ENCODE data around the gene FBXW11.

The FBXW11 gene

DNA sequence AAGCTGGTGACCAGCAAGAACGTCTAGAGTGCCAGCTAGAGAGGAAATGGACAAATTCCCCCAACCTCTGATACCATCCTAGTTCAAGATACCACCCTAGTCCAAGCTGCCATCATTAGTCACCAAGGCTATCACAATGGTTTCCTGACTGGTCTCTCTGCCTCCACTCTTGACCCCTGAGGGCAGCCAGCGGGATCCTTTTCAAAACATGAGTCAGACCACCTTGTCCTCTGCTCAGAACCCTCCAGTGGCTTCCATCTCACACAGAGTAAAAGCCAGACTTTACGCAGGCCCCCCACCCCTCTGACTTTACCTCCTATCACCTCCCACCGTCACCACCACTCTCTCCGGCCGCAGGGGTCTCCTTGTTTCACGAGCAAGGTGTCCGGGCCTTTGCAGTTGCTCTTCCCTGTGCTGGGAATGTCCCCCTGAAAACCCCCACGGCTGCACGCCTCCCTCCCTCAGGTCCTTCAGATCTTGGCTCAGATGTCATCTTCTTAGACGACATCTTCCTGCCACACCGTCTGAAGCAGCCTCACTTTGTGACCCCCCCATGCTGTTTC, 42.2 kb upstream of the FBXW11 start:
- no peak overlapping the region for H3K27ac ChIP-seq
- no peaks in the 10 kb centered on the region for H3K4me1 ChIP-seq (ENCODE audit: low read depth, poor library complexity, severe bottlenecking)
- H3K27me3 ChIP-seq (ENCODE audit: insufficient read depth, low read depth): no peaks in the 10 kb centered on the region
- no peaks in the 10 kb centered on the region for H3K79me2 ChIP-seq (ENCODE audit: insufficient read depth, low read depth)
- no peaks in the 10 kb centered on the region for H4K20me1 ChIP-seq (ENCODE audit: insufficient read depth)
- TF ChIP-seq, protein P1, sequence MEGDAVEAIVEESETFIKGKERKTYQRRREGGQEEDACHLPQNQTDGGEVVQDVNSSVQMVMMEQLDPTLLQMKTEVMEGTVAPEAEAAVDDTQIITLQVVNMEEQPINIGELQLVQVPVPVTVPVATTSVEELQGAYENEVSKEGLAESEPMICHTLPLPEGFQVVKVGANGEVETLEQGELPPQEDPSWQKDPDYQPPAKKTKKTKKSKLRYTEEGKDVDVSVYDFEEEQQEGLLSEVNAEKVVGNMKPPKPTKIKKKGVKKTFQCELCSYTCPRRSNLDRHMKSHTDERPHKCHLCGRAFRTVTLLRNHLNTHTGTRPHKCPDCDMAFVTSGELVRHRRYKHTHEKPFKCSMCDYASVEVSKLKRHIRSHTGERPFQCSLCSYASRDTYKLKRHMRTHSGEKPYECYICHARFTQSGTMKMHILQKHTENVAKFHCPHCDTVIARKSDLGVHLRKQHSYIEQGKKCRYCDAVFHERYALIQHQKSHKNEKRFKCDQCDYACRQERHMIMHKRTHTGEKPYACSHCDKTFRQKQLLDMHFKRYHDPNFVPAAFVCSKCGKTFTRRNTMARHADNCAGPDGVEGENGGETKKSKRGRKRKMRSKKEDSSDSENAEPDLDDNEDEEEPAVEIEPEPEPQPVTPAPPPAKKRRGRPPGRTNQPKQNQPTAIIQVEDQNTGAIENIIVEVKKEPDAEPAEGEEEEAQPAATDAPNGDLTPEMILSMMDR (conservative IDR thresholded peaks at IDR 0.05; ENCODE audit: low read depth, low read length): no peak
- no peak overlapping the region for H3K9ac ChIP-seq
- no peaks in the 10 kb centered on the region for H3K36me3 ChIP-seq (ENCODE audit: insufficient read depth)
- no peak overlapping the region for H3K4me2 ChIP-seq
- no peak overlapping the region for H3K4me3 ChIP-seq (IDR thresholded peaks at IDR 0.05; ENCODE audit: insufficient read depth, low read depth, low read length)
- no peak overlapping the region for H2AFZ ChIP-seq (ENCODE audit: low read depth)

DNA sequence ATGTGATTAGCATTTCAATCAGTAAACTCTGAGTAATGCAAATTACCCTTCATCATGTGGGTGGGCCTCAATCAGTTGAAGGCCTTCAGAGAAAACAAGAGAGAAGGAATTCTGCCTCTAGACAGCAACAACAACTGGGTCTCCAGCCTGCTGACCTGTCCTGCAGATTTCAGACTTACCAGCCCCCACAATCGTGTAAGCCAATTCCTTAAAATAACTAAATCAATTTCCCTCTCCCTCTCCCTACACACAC, 41.7 kb upstream of the FBXW11 start:
- Histone ChIP-seq H3K27ac (no peak overlapping the region), H3K36me3 (ENCODE audit: insufficient read depth) (no peaks in the 10 kb centered on the region), H4K20me1 (ENCODE audit: insufficient read depth) (no peaks in the 10 kb centered on the region), H3K9ac (no peak overlapping the region), H3K4me3 (IDR thresholded peaks at IDR 0.05; ENCODE audit: insufficient read depth, low read depth, low read length) (no peak overlapping the region), H3K79me2 (ENCODE audit: insufficient read depth, low read depth) (no peaks in the 10 kb centered on the region), H3K4me1 (ENCODE audit: low read depth, poor library complexity, severe bottlenecking) (no peaks in the 10 kb centered on the region), H2AFZ (ENCODE audit: low read depth) (no peak overlapping the region), H3K4me2 (no peak overlapping the region), H3K27me3 (ENCODE audit: insufficient read depth, low read depth) (no peaks in the 10 kb centered on the region)
- TF ChIP-seq, protein P1 (conservative IDR thresholded peaks at IDR 0.05; ENCODE audit: low read depth, low read length): no peak

- TF ChIP-seq, protein P1 (conservative IDR thresholded peaks at IDR 0.05; ENCODE audit: low read depth, low read length): no peak
- no peaks in the 10 kb centered on the region for H3K79me2 ChIP-seq (ENCODE audit: insufficient read depth, low read depth)
Observed at GRCh38 chr5:172046593-172046992, 40.2 kb upstream of the FBXW11 start.

DNA sequence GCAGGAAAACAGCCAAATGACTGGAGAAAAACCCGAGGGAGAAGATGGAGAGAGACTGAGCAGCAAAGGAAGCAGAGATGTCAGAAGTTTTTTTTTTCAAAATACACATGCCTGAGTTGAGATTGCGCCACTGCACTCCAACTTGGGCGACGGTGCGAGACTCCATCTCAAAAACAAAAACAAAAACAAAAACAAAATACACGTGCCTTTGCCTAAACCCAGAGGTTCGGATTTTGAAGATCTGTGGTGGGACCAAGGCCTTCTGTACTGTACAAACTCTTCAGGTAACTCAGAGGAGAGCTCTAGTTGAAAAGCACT, 38.8 kb upstream of the FBXW11 start:
- H2AFZ ChIP-seq (ENCODE audit: low read depth): no peak overlapping the region
- no peaks in the 10 kb centered on the region for H3K36me3 ChIP-seq (ENCODE audit: insufficient read depth)
- H3K79me2 ChIP-seq (ENCODE audit: insufficient read depth, low read depth): no peaks in the 10 kb centered on the region
- no peaks in the 10 kb centered on the region for H3K27me3 ChIP-seq (ENCODE audit: insufficient read depth, low read depth)
- no peak overlapping the region for H3K9ac ChIP-seq
- H3K4me1 ChIP-seq (ENCODE audit: low read depth, poor library complexity, severe bottlenecking): no peaks in the 10 kb centered on the region
- no peak overlapping the region for H3K4me3 ChIP-seq (IDR thresholded peaks at IDR 0.05; ENCODE audit: insufficient read depth, low read depth, low read length)
- TF ChIP-seq, protein P1 (conservative IDR thresholded peaks at IDR 0.05; ENCODE audit: low read depth, low read length): no peak
- H4K20me1 ChIP-seq (ENCODE audit: insufficient read depth): no peaks in the 10 kb centered on the region
- no peak overlapping the region for H3K27ac ChIP-seq
- H3K4me2 ChIP-seq: no peak overlapping the region

More at GRCh38 chr5:172046593-172046992, 40.2 kb upstream of the FBXW11 start:
- Histone ChIP-seq H3K36me3 (ENCODE audit: insufficient read depth) (no peaks in the 10 kb centered on the region), H4K20me1 (ENCODE audit: insufficient read depth) (no peaks in the 10 kb centered on the region), H2AFZ (ENCODE audit: low read depth) (no peak overlapping the region), H3K27ac (no peak overlapping the region), H3K9ac (no peak overlapping the region), H3K4me1 (ENCODE audit: low read depth, poor library complexity, severe bottlenecking) (no peaks in the 10 kb centered on the region), H3K4me3 (IDR thresholded peaks at IDR 0.05; ENCODE audit: insufficient read depth, low read depth, low read length) (no peak overlapping the region), H3K27me3 (ENCODE audit: insufficient read depth, low read depth) (no peaks in the 10 kb centered on the region), H3K4me2 (no peak overlapping the region)

All from KMS-11 (cell line).